PC-9 (cell line): ENCODE measurements around the gene GRIPAP1.

Source experiments
- EZH2 ChIP-seq: fragments of 200-600 bp; sonication (generic); IDR thresholded peaks from 2 replicates; pipeline ENCODE4 v1.8.0; 2017; ENCODE audit warnings: antibody characterized with exemption, low read depth
- TF ChIP-seq, protein P1 (sequence below): fragments of 200-600 bp; sonication (generic); conservative IDR thresholded peaks from 2 replicates; pipeline ENCODE4 v1.6.1; 2017; ENCODE audit warnings: mixed run types, antibody characterized with exemption, mild to moderate bottlenecking, moderate library complexity

DNA sequence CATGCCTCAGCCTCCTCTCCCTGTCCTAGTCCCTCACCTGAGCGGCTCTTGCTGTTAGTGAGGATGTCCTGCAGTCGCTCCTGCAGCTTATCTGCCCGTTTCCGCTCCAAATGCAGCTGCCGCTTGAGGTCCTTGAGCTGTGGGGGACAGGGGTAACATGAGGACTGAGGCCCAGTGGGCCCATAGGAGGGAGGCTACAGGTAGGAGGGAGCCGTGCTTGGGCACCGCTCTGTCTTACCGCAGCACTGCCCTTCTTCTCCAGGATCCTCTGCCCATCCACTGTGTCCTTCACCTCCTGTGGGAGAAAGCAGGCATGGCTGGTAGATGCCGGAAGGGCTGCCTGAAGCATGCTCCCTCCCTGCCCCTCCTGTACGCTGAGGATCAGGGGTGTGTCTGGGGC lies 20.9 kb downstream of the GRIPAP1 start:
- TF ChIP-seq, protein P1, sequence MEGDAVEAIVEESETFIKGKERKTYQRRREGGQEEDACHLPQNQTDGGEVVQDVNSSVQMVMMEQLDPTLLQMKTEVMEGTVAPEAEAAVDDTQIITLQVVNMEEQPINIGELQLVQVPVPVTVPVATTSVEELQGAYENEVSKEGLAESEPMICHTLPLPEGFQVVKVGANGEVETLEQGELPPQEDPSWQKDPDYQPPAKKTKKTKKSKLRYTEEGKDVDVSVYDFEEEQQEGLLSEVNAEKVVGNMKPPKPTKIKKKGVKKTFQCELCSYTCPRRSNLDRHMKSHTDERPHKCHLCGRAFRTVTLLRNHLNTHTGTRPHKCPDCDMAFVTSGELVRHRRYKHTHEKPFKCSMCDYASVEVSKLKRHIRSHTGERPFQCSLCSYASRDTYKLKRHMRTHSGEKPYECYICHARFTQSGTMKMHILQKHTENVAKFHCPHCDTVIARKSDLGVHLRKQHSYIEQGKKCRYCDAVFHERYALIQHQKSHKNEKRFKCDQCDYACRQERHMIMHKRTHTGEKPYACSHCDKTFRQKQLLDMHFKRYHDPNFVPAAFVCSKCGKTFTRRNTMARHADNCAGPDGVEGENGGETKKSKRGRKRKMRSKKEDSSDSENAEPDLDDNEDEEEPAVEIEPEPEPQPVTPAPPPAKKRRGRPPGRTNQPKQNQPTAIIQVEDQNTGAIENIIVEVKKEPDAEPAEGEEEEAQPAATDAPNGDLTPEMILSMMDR = no peak
- TF ChIP-seq EZH2 = no peak
